DND-41 (cell line): Measurements from ENCODE around the gene PIK3R6.

Source experiments
- ATAC-seq: fragments of 200-7000 bp; cut with Tn5 transposase; 3 replicates; pipeline ENCODE4 v1.9.1; 2021; ENCODE audit warnings: low read depth; ENCODE audit not compliant: insufficient read depth
- DNase-seq: peaks from one replicate; pipeline ENCODE4 v3.0.0-alpha.2; 2020
- H2AFZ ChIP-seq: 2 replicates; pipeline ENCODE4 v1.6.0; 2012; ENCODE audit warnings: low read depth, low read length
- H3K27ac ChIP-seq: 2 replicates; pipeline ENCODE4 v1.5.1; 2012; ENCODE audit warnings: low read length, inconsistent platforms
- H3K27me3 ChIP-seq: fragments of 200-600 bp; sonication (generic); 2 replicates; pipeline ENCODE4 v1.6.0; 2012; ENCODE audit warnings: low read length, mild to moderate bottlenecking, inconsistent platforms; ENCODE audit not compliant: insufficient read depth, poor library complexity
- H3K36me3 ChIP-seq: 2 replicates; pipeline ENCODE4 v1.5.1; 2012; ENCODE audit warnings: low read length, inconsistent platforms; ENCODE audit not compliant: insufficient read depth
- H3K4me1 ChIP-seq: 2 replicates; pipeline ENCODE4 v1.5.1; 2012; ENCODE audit warnings: mild to moderate bottlenecking, low read length; ENCODE audit not compliant: insufficient read depth
- H3K4me2 ChIP-seq: 2 replicates; pipeline ENCODE4 v1.6.0; 2012; ENCODE audit warnings: mild to moderate bottlenecking, moderate library complexity, low read length, inconsistent platforms; ENCODE audit not compliant: insufficient read depth
- H3K4me3 ChIP-seq, 2 experiments: fragments of 200-600 bp in 1 of 2; shearing (Covaris generic) in 1 of 2; 2 replicates each; pipeline ENCODE4 v1.5.1; 2012 to 2016; ENCODE audit warnings: inconsistent platforms in 2 of 2, low read length in 2 of 2, mild to moderate bottlenecking in 2 of 2, low read depth in 1 of 2, moderate library complexity in 1 of 2
- H3K79me2 ChIP-seq: 2 replicates; pipeline ENCODE4 v1.6.0; 2012; ENCODE audit warnings: low read length, inconsistent platforms; ENCODE audit not compliant: insufficient read depth
- H3K9ac ChIP-seq: 2 replicates; pipeline ENCODE4 v1.6.0; 2012; ENCODE audit warnings: low read depth, mild to moderate bottlenecking, inconsistent platforms, low read length, moderate library complexity
- H3K9me3 ChIP-seq: 2 replicates; pipeline ENCODE4 v1.5.1; 2012; ENCODE audit warnings: low read length, moderate library complexity, mild to moderate bottlenecking, inconsistent platforms; ENCODE audit not compliant: insufficient read depth, severe bottlenecking
- H4K20me1 ChIP-seq: 2 replicates; pipeline ENCODE4 v1.6.0; 2012; ENCODE audit warnings: low read length; ENCODE audit not compliant: insufficient read depth
- CTCF ChIP-seq: IDR thresholded peaks from 2 replicates; pipeline ENCODE4 v1.5.1; 2012; ENCODE audit warnings: borderline replicate concordance, low read length, moderate library complexity, mild to moderate bottlenecking; ENCODE audit not compliant: poor library complexity, severe bottlenecking; ENCODE audit errors: extremely low read depth
- EZH2 ChIP-seq: IDR thresholded peaks from 3 replicates; pipeline ENCODE4 v1.6.1; 2012; ENCODE audit warnings: borderline replicate concordance, low read depth, mild to moderate bottlenecking, moderate library complexity, low read length, inconsistent platforms; ENCODE audit not compliant: severe bottlenecking

PIK3R6 gene

GRCh38 chr17:8758137-8758596 is 109.3 kb downstream of the PIK3R6 start, which contains the start of gene SPDYE4:
TSS of gene SPDYE4 (minus strand) at chr17:8758546. CDS start at chr17:8758382, 164 bp downstream.
- no peak within 1 kb of the TSS for H2AFZ ChIP-seq
- TF ChIP-seq EZH2 (no peak), CTCF (no peak)
- ATAC-seq (no peak), DNase-seq (no peak)
- no peaks in the 10 kb centered on the region for H4K20me1 ChIP-seq
- H3K4me1 ChIP-seq = no peaks in the 10 kb centered on the region
- no peak within 1 kb of the TSS for H3K4me3 ChIP-seq
- H3K27ac ChIP-seq = no peak within 1 kb of the TSS
- H3K36me3 ChIP-seq = no peaks in the 10 kb centered on the region
- H3K27me3 ChIP-seq = no peaks in the 10 kb centered on the region
- no peaks in the 10 kb centered on the region for H3K79me2 ChIP-seq
- H3K9me3 ChIP-seq = no peaks in the 10 kb centered on the region
- no peak within 1 kb of the TSS for H3K4me2 ChIP-seq
- H3K9ac ChIP-seq = no peak within 1 kb of the TSS

- H3K9me3 ChIP-seq = no peaks in the 10 kb centered on the region
- no peaks in the 10 kb centered on the region for H3K36me3 ChIP-seq
- ATAC-seq = no peak
Observed at GRCh38 chr17:8757189-8757588, 110.3 kb downstream of the PIK3R6 start.

GRCh38 chr17:8755590-8756255 is 111.8 kb downstream of the PIK3R6 start:
- no peak overlapping the region for H3K4me2 ChIP-seq
- H3K4me1 ChIP-seq = no peaks in the 10 kb centered on the region
- H3K9ac ChIP-seq = no peak overlapping the region
- no peak overlapping the region for H2AFZ ChIP-seq
- no peaks in the 10 kb centered on the region for H4K20me1 ChIP-seq
- H3K27me3 ChIP-seq = no peaks in the 10 kb centered on the region
- H3K79me2 ChIP-seq = no peaks in the 10 kb centered on the region
- no peak for ATAC-seq
- TF ChIP-seq CTCF (no peak), EZH2 (no peak)
- no peak overlapping the region for H3K27ac ChIP-seq
- H3K36me3 ChIP-seq = no peaks in the 10 kb centered on the region
- H3K9me3 ChIP-seq = no peaks in the 10 kb centered on the region
- DNase-seq = no peak
- H3K4me3 ChIP-seq = no peak overlapping the region

More at GRCh38 chr17:8757189-8757588, 110.3 kb downstream of the PIK3R6 start:
- no peaks in the 10 kb centered on the region for H4K20me1 ChIP-seq
- no peaks in the 10 kb centered on the region for H3K79me2 ChIP-seq
- no peak for DNase-seq
- TF ChIP-seq EZH2 = no peak
- no peak for TF ChIP-seq CTCF
- H3K27me3 ChIP-seq = no peaks in the 10 kb centered on the region
- H3K9ac ChIP-seq = no peak overlapping the region
- no peak overlapping the region for H2AFZ ChIP-seq
- H3K4me2 ChIP-seq = no peak overlapping the region
- no peak overlapping the region for H3K4me3 ChIP-seq
- H3K4me1 ChIP-seq = no peaks in the 10 kb centered on the region
- no peak overlapping the region for H3K27ac ChIP-seq
